ENCODE data around the gene PALMD.

The PALMD gene

DNA sequence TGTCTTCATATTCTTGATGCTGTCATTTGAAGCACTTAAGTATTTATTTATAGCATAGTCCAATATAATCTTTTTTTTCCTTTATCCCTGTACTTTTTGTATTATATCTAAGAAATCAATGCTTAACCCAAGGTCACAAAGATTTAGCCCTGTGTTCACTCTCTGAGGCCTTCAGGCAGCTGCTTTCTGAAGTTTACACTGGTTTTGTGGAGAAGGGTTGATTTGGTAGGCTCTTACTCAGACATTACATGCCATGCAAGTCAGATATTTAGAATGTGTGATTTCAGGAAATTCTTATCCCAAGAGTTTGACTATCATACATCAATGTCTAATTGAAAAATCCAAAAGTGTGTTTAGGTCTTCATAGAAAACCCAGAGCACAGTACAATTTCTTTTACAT lies 56.3 kb downstream of the PALMD start:
- peaks cover 27 to 42% of the 10 kb centered on the region in 2 donors for H3K27me3 Mint-ChIP-seq
- ATAC-seq (replicated peaks), result no peak

DNA sequence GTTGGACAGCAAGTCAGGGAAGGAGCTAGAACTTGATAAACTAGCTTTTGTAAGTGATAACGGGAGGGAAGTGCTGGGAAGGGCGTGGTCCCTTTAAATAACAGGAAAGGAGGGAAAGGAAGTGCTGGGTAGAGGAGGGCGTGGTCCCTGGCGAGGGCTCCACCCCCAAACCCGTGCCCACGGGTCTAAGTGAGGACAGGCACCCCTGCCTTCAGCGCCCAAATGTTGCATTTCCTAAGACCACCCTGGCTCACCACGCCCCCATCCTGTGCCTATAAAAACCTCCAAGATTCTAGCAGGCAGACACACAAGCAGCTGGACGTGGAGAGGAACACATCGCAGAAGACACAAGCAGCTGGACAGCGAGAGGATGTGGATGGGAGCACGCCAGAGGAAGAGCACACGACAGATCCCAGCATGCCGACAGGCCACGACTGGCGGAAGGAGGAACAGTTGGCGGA lies 58.5 kb downstream of the PALMD start:
- no peak overlapping the region for H3K27ac Mint-ChIP-seq
- no peaks in the 10 kb centered on the region for H3K36me3 Mint-ChIP-seq (ENCODE audit: insufficient read depth)
- peaks cover 19 to 31% of the 10 kb centered on the region in 2 donors for H3K27me3 Mint-ChIP-seq
- peaks cover 6 to 7% of the 10 kb centered on the region in 2 donors for H3K4me1 Mint-ChIP-seq (ENCODE audit: low read depth in 2 of 2)
- H3K4me3 Mint-ChIP-seq, result peak overlapping the region in 1 of 2 donors; percentile 7
- DNase-seq (no peak), ATAC-seq (replicated peaks) (no peak)
- no peaks in the 10 kb centered on the region for H3K9me3 Mint-ChIP-seq

More for the DNA sequence above, 56.3 kb downstream of the PALMD start:
- Mint-ChIP-seq H3K27ac (no peak overlapping the region), H3K4me1 (ENCODE audit: low read depth in 2 of 2) (peaks cover 6 to 7% of the 10 kb centered on the region in 2 donors), H3K36me3 (ENCODE audit: insufficient read depth) (no peaks in the 10 kb centered on the region), H3K9me3 (no peaks in the 10 kb centered on the region), H3K4me3 (no peak overlapping the region)
- DNase-seq, result no peak

DNA sequence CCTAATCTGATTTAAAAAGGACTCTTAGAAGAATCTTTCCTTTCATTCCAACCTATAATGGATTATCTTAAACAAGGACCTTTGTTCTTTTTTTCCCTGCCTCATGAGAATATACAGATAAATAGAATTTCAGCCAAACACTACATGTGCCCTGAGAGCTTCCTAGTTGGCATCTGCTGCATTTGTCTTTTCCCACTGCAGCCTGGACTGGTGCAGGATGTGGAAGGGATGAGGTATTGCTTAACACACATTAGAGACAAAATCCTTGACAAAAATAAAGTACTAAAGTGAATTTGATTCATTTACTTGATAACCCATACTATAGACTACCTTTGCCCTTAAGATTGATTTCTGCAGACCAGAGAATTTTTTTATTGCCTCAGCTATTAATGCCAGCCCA lies 59.5 kb downstream of the PALMD start:
- H3K4me3 Mint-ChIP-seq, result no peak overlapping the region
- no peak overlapping the region for H3K27ac Mint-ChIP-seq
- no peaks in the 10 kb centered on the region for H3K9me3 Mint-ChIP-seq
- peaks cover 6 to 10% of the 10 kb centered on the region in 2 donors for H3K4me1 Mint-ChIP-seq (ENCODE audit: low read depth in 2 of 2)
- H3K27me3 Mint-ChIP-seq, result peaks cover 12 to 23% of the 10 kb centered on the region in 2 donors
- H3K36me3 Mint-ChIP-seq (ENCODE audit: insufficient read depth), result no peaks in the 10 kb centered on the region
- no peak for ATAC-seq (replicated peaks)
- no peak for DNase-seq

DNA sequence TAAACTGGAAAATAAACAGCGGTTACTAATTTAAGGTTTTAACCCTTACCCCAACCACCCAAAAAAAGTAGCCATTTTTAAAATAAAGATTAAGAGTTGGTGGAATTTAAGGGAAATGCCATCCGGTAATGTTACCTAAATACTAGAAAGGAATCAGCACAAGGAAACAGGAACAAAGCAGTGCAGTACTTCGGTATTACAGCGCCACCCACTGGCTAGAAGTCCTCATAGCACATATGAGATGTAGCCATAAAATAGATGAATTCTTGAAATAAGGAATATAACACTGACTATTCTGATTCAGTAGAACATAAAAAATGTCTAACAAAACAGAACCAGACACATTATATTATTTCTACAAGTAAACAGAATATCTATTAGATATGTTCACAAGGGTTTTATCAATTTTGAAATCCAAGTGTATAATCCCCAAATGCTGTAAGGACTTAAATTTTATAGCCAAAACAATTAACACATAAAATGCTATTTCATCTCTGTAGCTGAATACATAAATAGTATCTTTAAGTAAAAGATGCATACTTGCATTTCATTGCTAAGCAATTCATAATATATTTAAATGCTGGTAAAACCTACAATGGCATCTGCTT lies 61.7 kb downstream of the PALMD start:
- no peaks in the 10 kb centered on the region for H3K36me3 Mint-ChIP-seq (ENCODE audit: insufficient read depth)
- H3K27ac Mint-ChIP-seq, result no peak overlapping the region
- DNase-seq (peak; percentile 24 to 44 (median 33)), ATAC-seq (replicated peaks) (peak; percentile 41)
- H3K4me1 Mint-ChIP-seq (ENCODE audit: low read depth in 2 of 2), result peaks cover 6 to 12% of the 10 kb centered on the region in 2 donors
- H3K4me3 Mint-ChIP-seq, result no peak overlapping the region
- H3K27me3 Mint-ChIP-seq, result peaks cover 0 to under 1% of the 10 kb centered on the region in 2 donors
- H3K9me3 Mint-ChIP-seq, result no peaks in the 10 kb centered on the region

DNA sequence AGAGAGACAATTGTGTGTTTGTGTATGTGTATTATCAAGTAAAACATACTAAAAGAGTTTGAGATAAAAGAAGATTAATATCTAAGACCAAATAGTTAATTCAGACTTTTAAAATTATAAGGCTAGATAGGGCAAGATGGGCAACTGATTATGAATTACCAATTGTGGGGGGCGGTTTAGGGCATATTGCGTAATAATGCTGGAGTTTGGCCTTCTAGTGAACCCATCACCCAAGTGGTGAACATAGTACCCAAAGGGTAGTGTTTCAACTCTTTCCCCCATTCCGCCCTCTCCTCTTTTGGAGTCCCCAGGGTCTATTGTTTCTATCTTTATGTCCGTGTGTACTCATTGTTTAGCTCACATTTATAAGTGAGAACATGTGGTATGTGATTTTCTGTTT lies 65.1 kb downstream of the PALMD start:
- Mint-ChIP-seq H3K27me3 (peaks cover under 1 to 8% of the 10 kb centered on the region in 2 donors), H3K27ac (no peak overlapping the region)

DNA sequence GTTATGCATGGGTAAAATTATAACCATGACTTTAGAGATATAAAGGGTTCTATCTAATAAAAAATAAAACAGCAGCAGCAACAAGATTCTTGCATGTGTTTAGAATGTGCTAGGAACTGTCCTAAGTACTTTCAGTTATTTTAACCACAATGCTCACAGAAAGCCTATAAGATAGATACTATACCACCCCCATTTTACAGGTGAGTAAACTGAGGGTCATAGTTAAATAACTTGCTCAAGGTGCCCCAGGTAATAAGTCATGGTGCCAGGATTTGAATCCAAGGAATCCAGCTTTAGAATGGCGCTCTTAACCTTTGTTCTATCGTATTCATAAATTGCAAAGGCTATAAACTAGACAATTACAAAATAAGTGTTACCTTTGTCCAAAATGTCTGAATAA lies 67.1 kb downstream of the PALMD start:
- no peaks in the 10 kb centered on the region for H3K9me3 Mint-ChIP-seq
- no peak for ATAC-seq (replicated peaks)
- peaks cover 5 to 8% of the 10 kb centered on the region in 2 donors for H3K27me3 Mint-ChIP-seq
- H3K4me3 Mint-ChIP-seq, result no peak overlapping the region
- no peaks in the 10 kb centered on the region for H3K36me3 Mint-ChIP-seq (ENCODE audit: insufficient read depth)
- no peak for DNase-seq
- peaks cover 0 to 4% of the 10 kb centered on the region in 2 donors for H3K4me1 Mint-ChIP-seq (ENCODE audit: low read depth in 2 of 2)
- H3K27ac Mint-ChIP-seq, result no peak overlapping the region

More for the DNA sequence above, 65.1 kb downstream of the PALMD start:
- DNase-seq (no peak), ATAC-seq (replicated peaks) (no peak)
- Mint-ChIP-seq H3K4me1 (ENCODE audit: low read depth in 2 of 2) (peaks cover 0 to 4% of the 10 kb centered on the region in 2 donors), H3K36me3 (ENCODE audit: insufficient read depth) (no peaks in the 10 kb centered on the region), H3K4me3 (no peak overlapping the region), H3K9me3 (no peaks in the 10 kb centered on the region)

DNA sequence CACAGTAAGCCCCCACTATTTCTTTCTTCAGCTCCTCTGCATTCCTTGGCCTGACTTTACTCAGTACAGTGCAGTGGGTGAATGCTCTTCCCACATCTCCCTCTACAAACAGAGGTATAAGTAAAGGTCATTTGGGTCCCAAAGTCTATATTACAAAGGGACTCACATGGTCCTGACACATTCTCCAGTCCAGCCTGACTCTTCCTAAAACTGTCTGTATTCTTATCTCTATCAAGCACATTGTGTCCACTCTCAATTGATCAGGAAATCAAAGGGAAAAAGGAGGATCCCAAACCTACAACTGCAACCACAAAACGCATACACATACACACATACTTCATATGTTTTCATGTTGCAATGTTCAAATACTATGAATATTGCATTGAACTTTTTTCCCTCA lies 71.1 kb downstream of the PALMD start:
- DNase-seq (no peak), ATAC-seq (replicated peaks) (no peak)
- Mint-ChIP-seq H3K4me1 (ENCODE audit: low read depth in 2 of 2) (no peaks in the 10 kb centered on the region), H3K27ac (no peak overlapping the region), H3K4me3 (no peak overlapping the region), H3K36me3 (ENCODE audit: insufficient read depth) (no peaks in the 10 kb centered on the region), H3K9me3 (no peaks in the 10 kb centered on the region), H3K27me3 (peaks cover 5 to 8% of the 10 kb centered on the region in 2 donors)

DNA sequence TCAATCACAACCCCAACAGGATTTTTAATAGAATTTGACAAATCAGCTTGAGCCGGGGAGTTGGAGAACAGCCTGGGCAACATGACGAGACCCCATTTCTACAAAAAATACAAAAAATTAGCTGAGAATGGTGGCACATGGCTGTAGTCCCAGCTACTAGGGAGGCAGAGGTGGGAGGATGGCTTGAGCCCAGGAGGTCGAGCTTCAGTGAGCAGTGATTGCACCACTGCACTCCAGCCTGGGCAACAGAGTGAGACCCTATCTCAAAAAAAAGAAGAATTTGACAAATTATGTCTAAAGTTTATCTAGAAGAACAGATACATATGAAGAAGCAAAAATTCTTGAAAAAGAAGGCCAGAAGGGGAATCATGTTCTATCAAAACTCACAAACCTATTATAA lies 77.3 kb downstream of the PALMD start:
- Mint-ChIP-seq H3K4me1 (ENCODE audit: low read depth in 2 of 2) (no peaks in the 10 kb centered on the region), H3K9me3 (no peaks in the 10 kb centered on the region), H3K27ac (no peak overlapping the region), H3K36me3 (ENCODE audit: insufficient read depth) (no peaks in the 10 kb centered on the region), H3K27me3 (peaks cover 0 to 8% of the 10 kb centered on the region in 2 donors), H3K4me3 (no peak overlapping the region)
- ATAC-seq (replicated peaks) (no peak), DNase-seq (no peak)

DNA sequence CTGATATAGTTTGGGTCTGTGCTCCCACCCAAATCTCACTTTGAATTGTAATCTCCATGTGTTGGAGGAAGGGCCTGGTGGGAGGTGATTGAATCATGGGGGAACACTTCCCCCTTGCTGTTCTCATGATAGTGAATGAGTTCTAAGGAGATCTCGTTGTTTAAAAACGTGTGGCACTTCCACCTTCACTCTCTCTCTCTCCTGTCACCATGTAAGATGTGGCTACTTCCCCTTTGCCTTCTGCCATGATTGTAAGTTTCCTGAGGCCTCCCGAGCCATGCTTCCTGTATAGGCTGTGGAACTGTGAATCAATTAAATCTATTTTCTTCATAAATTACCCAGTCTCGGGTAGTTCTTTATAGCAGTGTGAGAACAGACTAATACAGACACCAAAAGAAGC lies 80.1 kb downstream of the PALMD start:
- DNase-seq (no peak), ATAC-seq (replicated peaks) (no peak)
- H3K36me3 Mint-ChIP-seq (ENCODE audit: insufficient read depth), result no peaks in the 10 kb centered on the region
- H3K4me3 Mint-ChIP-seq, result no peak overlapping the region
- H3K27me3 Mint-ChIP-seq, result peaks cover 0 to 11% of the 10 kb centered on the region in 2 donors
- H3K27ac Mint-ChIP-seq, result no peak overlapping the region
- H3K4me1 Mint-ChIP-seq (ENCODE audit: low read depth in 2 of 2), result no peaks in the 10 kb centered on the region
- H3K9me3 Mint-ChIP-seq, result no peaks in the 10 kb centered on the region

DNA sequence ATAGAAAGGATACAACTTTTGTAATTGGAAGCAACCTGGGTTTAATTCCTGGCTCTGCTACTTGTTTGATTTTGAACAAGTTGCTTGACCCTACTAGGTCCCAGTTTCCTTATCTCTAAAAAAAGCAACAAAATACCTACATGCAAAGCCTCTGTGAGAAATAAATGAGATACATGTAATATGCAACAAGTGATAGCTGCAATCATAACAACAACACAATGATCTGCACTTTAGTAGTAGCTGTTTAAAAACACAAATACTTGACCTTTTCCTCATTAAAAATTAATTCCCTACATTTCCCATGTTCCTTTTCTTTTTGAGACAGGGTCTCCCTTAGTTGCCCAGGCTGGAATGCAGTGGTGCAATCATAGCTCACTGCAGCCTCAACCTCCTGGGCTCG lies 80.5 kb downstream of the PALMD start:
- Mint-ChIP-seq H3K27ac (no peak overlapping the region), H3K36me3 (ENCODE audit: insufficient read depth) (no peaks in the 10 kb centered on the region), H3K27me3 (peaks cover 0 to 11% of the 10 kb centered on the region in 2 donors), H3K9me3 (no peaks in the 10 kb centered on the region), H3K4me3 (no peak overlapping the region), H3K4me1 (ENCODE audit: low read depth in 2 of 2) (no peaks in the 10 kb centered on the region)
- DNase-seq, result no peak
- ATAC-seq (replicated peaks), result no peak

DNA sequence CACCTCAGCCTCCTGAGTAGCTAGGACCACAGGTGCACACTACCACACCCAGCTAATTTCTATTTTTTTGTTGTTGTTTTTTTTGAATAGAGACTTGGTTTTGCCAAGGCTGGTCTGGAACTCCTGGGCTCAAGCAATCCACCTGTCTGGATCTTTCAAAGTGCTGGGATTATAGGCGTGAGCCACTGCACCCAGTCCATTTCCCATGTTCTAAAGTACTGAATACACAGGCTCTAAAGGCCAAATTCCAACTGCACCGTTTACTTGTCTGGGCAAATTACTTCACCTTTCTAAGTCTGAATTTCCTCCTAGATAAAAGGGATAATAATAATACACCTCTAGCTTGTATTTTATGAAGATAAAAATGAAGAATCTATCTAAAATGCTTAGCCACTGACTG lies 80.9 kb downstream of the PALMD start:
- Mint-ChIP-seq H3K4me1 (ENCODE audit: low read depth in 2 of 2) (no peaks in the 10 kb centered on the region), H3K36me3 (ENCODE audit: insufficient read depth) (no peaks in the 10 kb centered on the region), H3K27ac (no peak overlapping the region), H3K27me3 (peaks cover 0 to 11% of the 10 kb centered on the region in 2 donors), H3K4me3 (no peak overlapping the region), H3K9me3 (no peaks in the 10 kb centered on the region)
- ATAC-seq (replicated peaks) (no peak), DNase-seq (no peak)

DNA sequence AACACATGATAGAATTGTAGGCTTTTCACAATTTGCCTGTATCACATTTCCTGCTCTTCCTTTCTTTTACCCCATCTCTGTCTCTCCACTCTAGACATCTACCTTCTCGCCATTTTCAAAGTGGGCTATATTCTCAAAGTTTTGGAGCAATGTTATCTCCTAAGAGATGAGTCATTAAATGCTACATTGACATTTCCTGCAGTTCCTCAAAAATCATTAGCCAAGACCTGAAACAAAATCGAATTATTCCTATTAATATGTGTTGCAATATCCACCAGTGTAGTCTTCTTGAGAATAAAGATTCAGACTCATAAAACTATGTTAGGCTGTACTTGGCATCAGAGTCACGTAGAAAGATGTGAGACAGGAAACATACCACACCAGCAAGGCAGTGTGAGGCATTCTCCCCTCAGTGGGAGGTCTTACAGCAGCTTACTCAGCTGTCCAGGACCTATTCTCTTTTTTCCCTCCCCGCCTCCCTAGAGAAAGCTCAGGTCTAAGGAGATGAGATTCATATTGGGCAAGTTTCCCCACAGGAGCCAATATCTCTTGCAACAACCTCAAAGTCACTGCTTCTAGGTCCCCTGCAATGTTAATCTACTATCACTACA lies 81.8 kb downstream of the PALMD start:
- DNase-seq, result no peak
- no peak overlapping the region for H3K27ac Mint-ChIP-seq
- H3K4me1 Mint-ChIP-seq (ENCODE audit: low read depth in 2 of 2), result no peaks in the 10 kb centered on the region
- no peaks in the 10 kb centered on the region for H3K9me3 Mint-ChIP-seq
- H3K4me3 Mint-ChIP-seq, result no peak overlapping the region
- no peaks in the 10 kb centered on the region for H3K36me3 Mint-ChIP-seq (ENCODE audit: insufficient read depth)
- no peak for ATAC-seq (replicated peaks)
- peaks cover 0 to 11% of the 10 kb centered on the region in 2 donors for H3K27me3 Mint-ChIP-seq

DNA sequence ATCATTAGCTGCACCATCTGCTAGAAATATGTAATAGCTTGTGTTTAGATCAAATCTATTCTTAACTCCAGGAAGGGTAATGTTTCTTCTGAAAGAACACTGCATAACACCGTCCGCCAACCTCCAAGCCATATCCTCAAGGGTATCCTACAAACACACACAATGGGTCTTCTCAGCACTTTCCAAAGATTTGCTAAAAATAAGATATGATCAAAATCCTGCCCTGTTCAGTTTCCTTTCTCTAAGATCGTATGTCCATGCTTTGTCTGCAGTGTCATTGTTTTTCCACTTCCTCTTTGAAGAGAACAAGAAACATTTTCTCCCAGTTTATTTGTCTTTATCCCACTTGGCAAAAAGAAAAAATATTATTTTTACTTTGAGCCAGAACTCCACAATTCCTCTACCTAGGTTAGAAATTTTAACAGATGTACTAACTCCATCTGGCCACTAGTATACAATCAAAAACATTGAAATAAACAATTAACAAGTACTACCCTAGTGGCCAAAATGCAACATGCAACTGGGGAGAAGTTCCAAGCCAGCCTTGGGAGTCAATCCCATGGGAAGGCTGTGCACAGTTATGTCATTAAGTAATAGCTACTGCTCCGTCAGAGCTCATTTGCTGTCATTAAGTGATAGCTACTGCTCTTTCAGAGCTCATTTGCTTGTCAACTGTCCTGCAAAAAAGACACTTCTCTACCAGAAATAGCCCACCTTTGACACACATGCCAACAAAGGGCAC lies 82.8 kb downstream of the PALMD start:
- no peak overlapping the region for H3K4me3 Mint-ChIP-seq
- H3K27me3 Mint-ChIP-seq, result peaks cover 0 to 11% of the 10 kb centered on the region in 2 donors
- no peak overlapping the region for H3K27ac Mint-ChIP-seq
- DNase-seq (no peak), ATAC-seq (replicated peaks) (no peak)
- H3K9me3 Mint-ChIP-seq, result no peaks in the 10 kb centered on the region
- no peaks in the 10 kb centered on the region for H3K36me3 Mint-ChIP-seq (ENCODE audit: insufficient read depth)
- H3K4me1 Mint-ChIP-seq (ENCODE audit: low read depth in 2 of 2), result no peaks in the 10 kb centered on the region

DNA sequence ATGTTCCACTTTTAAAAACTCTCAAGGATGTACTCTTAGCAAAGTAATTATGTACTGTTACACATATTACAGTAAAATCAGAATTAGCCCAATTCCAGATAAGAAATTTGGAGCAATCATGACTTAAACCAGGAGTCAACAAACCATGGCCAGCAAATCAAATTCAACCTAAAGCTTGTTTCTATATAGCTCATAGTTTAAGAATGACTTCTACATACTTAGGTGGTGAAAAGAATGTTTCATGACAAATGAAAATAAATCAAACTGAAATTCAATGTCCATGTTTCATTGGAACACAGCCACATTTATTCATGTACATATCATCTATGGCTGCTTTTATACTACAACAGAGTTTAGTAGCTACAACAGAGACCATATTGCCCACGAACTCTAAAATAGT lies 85.5 kb downstream of the PALMD start:
- no peaks in the 10 kb centered on the region for H3K4me1 Mint-ChIP-seq (ENCODE audit: low read depth in 2 of 2)
- DNase-seq (no peak), ATAC-seq (replicated peaks) (no peak)
- H3K4me3 Mint-ChIP-seq, result no peak overlapping the region
- H3K27me3 Mint-ChIP-seq, result peaks cover 0 to 11% of the 10 kb centered on the region in 2 donors
- H3K36me3 Mint-ChIP-seq (ENCODE audit: insufficient read depth), result no peaks in the 10 kb centered on the region
- no peak overlapping the region for H3K27ac Mint-ChIP-seq
- no peaks in the 10 kb centered on the region for H3K9me3 Mint-ChIP-seq

Data from effector memory CD8-positive, alpha-beta T cell (primary cell).